Progenitor cell of endocrine pancreas (in vitro differentiated cells): ENCODE data around the gene STK40. TPM values are rescaled to one million over a fixed set of nuclear protein-coding genes. Genes with fewer than 3 reads are reported as not detected.

ENCODE experiments used
- DNase-seq: peaks from one replicate; pipeline ENCODE4 v3.0.0; 2021; ENCODE audit warnings: low spot score; ENCODE audit not compliant: unreplicated experiment
- H3K27ac Mint-ChIP-seq: 2 replicates; pipeline ENCODE4 v1.8.0; 2021; ENCODE audit warnings: mild to moderate bottlenecking, moderate library complexity, mixed read lengths
- H3K27me3 Mint-ChIP-seq: 2 replicates; pipeline ENCODE4 v1.8.0; 2021; ENCODE audit warnings: mixed read lengths
- H3K36me3 Mint-ChIP-seq: 2 replicates; pipeline ENCODE4 v1.8.0; 2022; ENCODE audit warnings: mixed read lengths; ENCODE audit not compliant: insufficient read depth
- H3K4me1 Mint-ChIP-seq: 2 replicates; pipeline ENCODE4 v1.8.0; 2021; ENCODE audit warnings: low read depth, mixed read lengths
- H3K4me3 Mint-ChIP-seq: 2 replicates; pipeline ENCODE4 v1.8.0; 2021; ENCODE audit warnings: low read depth, mild to moderate bottlenecking, moderate library complexity, mixed read lengths
- H3K9me3 Mint-ChIP-seq: 2 replicates; pipeline ENCODE4 v1.8.0; 2021; ENCODE audit warnings: low read depth, mixed read lengths
- CTCF ChIP-seq: fragments of 200-600 bp; sonication (generic); IDR thresholded peaks from one replicate; pipeline ENCODE4 v1.5.0; 2021; ENCODE audit warnings: antibody characterized with exemption, mild to moderate bottlenecking; ENCODE audit not compliant: unreplicated experiment
- total RNA-seq: library from RNA; stranded (reverse); gene quantifications from 2 replicates; pipeline ENCODE4 v1.2.1, GENCODE V29; 2021

The STK40 gene
- total RNA-seq, 1 donor from 2014 or later = 34.6 TPM

DNA sequence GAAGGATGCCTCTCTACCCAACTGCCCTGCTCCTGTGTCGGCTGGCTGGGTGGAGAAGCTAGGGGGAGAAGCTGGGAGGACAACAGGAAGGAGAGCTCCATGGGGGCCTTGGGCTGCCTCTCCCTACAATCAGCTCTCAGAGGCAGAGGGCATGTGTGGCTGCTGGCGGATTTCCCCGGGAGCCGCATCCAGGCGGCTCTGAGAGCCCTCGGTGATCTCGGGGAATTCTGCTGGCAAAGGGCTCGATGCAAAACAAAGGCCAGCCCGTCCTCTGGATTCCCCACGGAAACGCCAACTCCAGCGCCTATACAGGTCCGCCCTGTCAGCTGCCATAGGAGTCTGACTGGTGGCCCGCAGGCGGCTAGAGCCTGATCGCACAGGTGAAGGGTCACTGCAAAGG lies 35.9 kb downstream of the STK40 start:
- Mint-ChIP-seq H3K27me3 (no peaks in the 10 kb centered on the region), H3K9me3 (no peaks in the 10 kb centered on the region)

GRCh38 chr1:36349241-36349671 lies 36.5 kb downstream of the STK40 start:
- Mint-ChIP-seq H3K27me3 (no peaks in the 10 kb centered on the region), H3K4me3 (no peak overlapping the region), H3K36me3 (peaks cover 11% of the 10 kb centered on the region), H3K4me1 (no peaks in the 10 kb centered on the region), H3K27ac (no peak overlapping the region), H3K9me3 (no peaks in the 10 kb centered on the region)
- DNase-seq = no peak
- no peak for TF ChIP-seq CTCF

More for the DNA sequence above, 35.9 kb downstream of the STK40 start:
- Mint-ChIP-seq H3K4me1 (no peaks in the 10 kb centered on the region), H3K36me3 (peaks cover 12% of the 10 kb centered on the region), H3K4me3 (no peak overlapping the region), H3K27ac (no peak overlapping the region)
- no peak for DNase-seq
- no peak for TF ChIP-seq CTCF

GRCh38 chr1:36346741-36347370 lies 38.9 kb downstream of the STK40 start:
- no peaks in the 10 kb centered on the region for H3K9me3 Mint-ChIP-seq
- H3K27me3 Mint-ChIP-seq = no peaks in the 10 kb centered on the region
- no peaks in the 10 kb centered on the region for H3K4me1 Mint-ChIP-seq
- H3K4me3 Mint-ChIP-seq = no peak overlapping the region
- DNase-seq = no peak
- TF ChIP-seq CTCF = no peak
- no peak overlapping the region for H3K27ac Mint-ChIP-seq
- peaks cover 10% of the 10 kb centered on the region for H3K36me3 Mint-ChIP-seq

DNA sequence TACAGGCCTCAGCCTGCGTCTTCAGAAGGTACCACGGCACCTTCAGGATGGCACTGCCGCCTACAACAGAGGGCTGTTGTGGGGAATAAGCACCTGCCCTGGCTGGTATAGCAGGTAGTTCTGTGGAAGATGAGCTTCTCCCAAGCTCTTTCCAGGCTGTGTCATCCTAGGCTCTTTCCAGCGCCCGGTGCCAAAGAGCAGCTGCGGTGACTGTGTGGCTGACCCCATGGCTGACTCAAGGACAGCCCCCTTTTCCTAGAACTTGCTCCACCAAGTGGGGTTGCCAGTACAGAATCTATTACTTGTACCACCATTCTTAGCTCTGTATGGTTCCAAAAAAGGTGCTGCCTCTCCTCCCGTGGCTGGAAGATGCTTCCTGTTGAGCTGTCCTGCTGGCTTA lies 40.4 kb downstream of the STK40 start:
- peaks cover 12% of the 10 kb centered on the region for H3K36me3 Mint-ChIP-seq
- DNase-seq = no peak
- H3K4me3 Mint-ChIP-seq = no peak overlapping the region
- no peaks in the 10 kb centered on the region for H3K4me1 Mint-ChIP-seq
- TF ChIP-seq CTCF = no peak
- no peak overlapping the region for H3K27ac Mint-ChIP-seq
- no peaks in the 10 kb centered on the region for H3K9me3 Mint-ChIP-seq
- H3K27me3 Mint-ChIP-seq = no peaks in the 10 kb centered on the region

DNA sequence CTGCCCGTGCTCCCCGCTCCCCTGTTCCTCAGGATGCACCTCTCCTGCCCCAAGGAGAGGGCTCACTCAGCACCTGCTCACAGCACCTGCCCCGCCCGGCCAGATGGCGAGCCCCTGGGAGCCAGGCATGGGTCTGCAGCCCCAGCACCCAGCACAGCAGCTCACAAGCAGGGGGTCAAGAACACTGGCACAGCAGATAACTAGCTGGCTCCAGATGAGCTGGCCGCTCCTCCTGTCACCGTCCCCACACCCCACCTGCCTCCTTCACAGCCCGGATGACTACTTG lies 41.4 kb downstream of the STK40 start:
- no peak overlapping the region for H3K27ac Mint-ChIP-seq
- DNase-seq = no peak
- TF ChIP-seq CTCF = no peak
- H3K36me3 Mint-ChIP-seq = peaks cover 12% of the 10 kb centered on the region
- no peaks in the 10 kb centered on the region for H3K27me3 Mint-ChIP-seq
- H3K4me1 Mint-ChIP-seq = no peaks in the 10 kb centered on the region
- H3K4me3 Mint-ChIP-seq = no peak overlapping the region
- no peaks in the 10 kb centered on the region for H3K9me3 Mint-ChIP-seq
